HEK293 (cell line): ENCODE results near the gene OR8K1.

Source experiments
- CTCF ChIP-seq: fragments of 450-650 bp; formaldehyde crosslinking; IDR thresholded peaks from 2 replicates; pipeline ENCODE4 v1.5.1; 2016; ENCODE audit warnings: missing biosample characterization, missing genetic modification characterization
- SP7 ChIP-seq: fragments of 450-650 bp; formaldehyde crosslinking; IDR thresholded peaks from 2 replicates; pipeline ENCODE4 v1.5.1; 2016; ENCODE audit warnings: missing biosample characterization, missing genetic modification characterization
- TCF7L2 ChIP-seq: IDR thresholded peaks from 2 replicates; pipeline ENCODE4 v1.6.1; 2011; ENCODE audit warnings: low read depth, mild to moderate bottlenecking, inconsistent platforms, low read length, moderate library complexity, borderline replicate concordance
- ZNF211 ChIP-seq: fragments of 450-650 bp; formaldehyde crosslinking; IDR thresholded peaks from 2 replicates; pipeline ENCODE4 v1.5.1; 2016; ENCODE audit warnings: low read depth, missing biosample characterization, missing genetic modification characterization
- ZNF449 ChIP-seq: fragments of 450-650 bp; formaldehyde crosslinking; IDR thresholded peaks from 2 replicates; pipeline ENCODE4 v1.5.1; 2017; ENCODE audit warnings: missing biosample characterization, mild to moderate bottlenecking, missing genetic modification characterization, moderate library complexity
- ZNF548 ChIP-seq: fragments of 450-650 bp; formaldehyde crosslinking; IDR thresholded peaks from 2 replicates; pipeline ENCODE4 v1.5.1; 2016; ENCODE audit warnings: missing biosample characterization, missing genetic modification characterization
- ZNF558 ChIP-seq: fragments of 450-650 bp; formaldehyde crosslinking; IDR thresholded peaks from 2 replicates; pipeline ENCODE4 v1.5.1; 2016; ENCODE audit warnings: missing biosample characterization, missing genetic modification characterization
- ZNF639 ChIP-seq: fragments of 450-650 bp; formaldehyde crosslinking; IDR thresholded peaks from 2 replicates; pipeline ENCODE4 v1.5.1; 2016; ENCODE audit warnings: missing biosample characterization, missing genetic modification characterization

GRCh38 chr11:56331861-56332491 is 13.9 kb upstream of the OR8K1 start:
- TF ChIP-seq ZNF211 (no peak), TCF7L2 (no peak), ZNF449 (tag by site-specific recombination) (no peak), CTCF (tag by site-specific recombination) (no peak), ZNF639 (tag by site-specific recombination) (no peak), SP7 (tag by site-specific recombination) (no peak), ZNF558 (no peak), ZNF548 (tag by site-specific recombination) (no peak)
